H1 (cell line): ENCODE results near the gene JMJD7.

Source experiments
- BACH1 ChIP-seq: IDR thresholded peaks from 2 replicates; pipeline ENCODE4 v1.6.1; 2012; ENCODE audit warnings: low read length, improper control_type of control experiment
- RFX5 ChIP-seq: IDR thresholded peaks from 2 replicates; pipeline ENCODE4 v1.6.1; 2011; ENCODE audit warnings: low read depth, low read length, improper control_type of control experiment, borderline replicate concordance
- SIN3A ChIP-seq, 2 experiments: IDR thresholded peaks in 1 of 2; conservative IDR thresholded peaks in 1 of 2; 2 replicates each; pipeline ENCODE4 v1.6.1; 2011 to 2012; ENCODE audit warnings: low read length in 2 of 2, improper control_type of control experiment in 1 of 2, low read depth in 1 of 2, mild to moderate bottlenecking in 1 of 2
- TF ChIP-seq, protein P1 (sequence below), 3 experiments: IDR thresholded peaks; 1 replicate in 2 of 3; 2 replicates in 1 of 3; pipeline versions ENCODE4 v1.5.1 to v1.6.1; 2011; ENCODE audit warnings: low read length in 3 of 3, mild to moderate bottlenecking in 3 of 3, inconsistent platforms in 2 of 3, low read depth in 1 of 3, moderate library complexity in 1 of 3; ENCODE audit not compliant: insufficient read depth in 1 of 3; ENCODE audit errors: control extremely low read depth in 1 of 3

- TF ChIP-seq RFX5: no peak
- TF ChIP-seq BACH1: no peak
- TF ChIP-seq, protein P1, sequence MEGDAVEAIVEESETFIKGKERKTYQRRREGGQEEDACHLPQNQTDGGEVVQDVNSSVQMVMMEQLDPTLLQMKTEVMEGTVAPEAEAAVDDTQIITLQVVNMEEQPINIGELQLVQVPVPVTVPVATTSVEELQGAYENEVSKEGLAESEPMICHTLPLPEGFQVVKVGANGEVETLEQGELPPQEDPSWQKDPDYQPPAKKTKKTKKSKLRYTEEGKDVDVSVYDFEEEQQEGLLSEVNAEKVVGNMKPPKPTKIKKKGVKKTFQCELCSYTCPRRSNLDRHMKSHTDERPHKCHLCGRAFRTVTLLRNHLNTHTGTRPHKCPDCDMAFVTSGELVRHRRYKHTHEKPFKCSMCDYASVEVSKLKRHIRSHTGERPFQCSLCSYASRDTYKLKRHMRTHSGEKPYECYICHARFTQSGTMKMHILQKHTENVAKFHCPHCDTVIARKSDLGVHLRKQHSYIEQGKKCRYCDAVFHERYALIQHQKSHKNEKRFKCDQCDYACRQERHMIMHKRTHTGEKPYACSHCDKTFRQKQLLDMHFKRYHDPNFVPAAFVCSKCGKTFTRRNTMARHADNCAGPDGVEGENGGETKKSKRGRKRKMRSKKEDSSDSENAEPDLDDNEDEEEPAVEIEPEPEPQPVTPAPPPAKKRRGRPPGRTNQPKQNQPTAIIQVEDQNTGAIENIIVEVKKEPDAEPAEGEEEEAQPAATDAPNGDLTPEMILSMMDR (IDR thresholded peaks at IDR 0.05; ENCODE audit: control extremely low read depth in 1 of 3, insufficient read depth in 1 of 3, low read depth in 1 of 3, low read length in 3 of 3): no peak
- no peak for TF ChIP-seq SIN3A (conservative IDR thresholded peaks at IDR 0.05 in 1 of 2, IDR thresholded peaks at IDR 0.05 in 1 of 2; ENCODE audit: low read depth in 1 of 2, low read length in 2 of 2)
Measured at GRCh38 chr15:41801850-41802455, 25.9 kb upstream of the JMJD7 start.
